Measurements from ENCODE around the gene ELOVL7. TPM values are rescaled to one million over a fixed set of nuclear protein-coding genes. Genes with fewer than 3 reads are reported as not detected.
"Not testable (repeated sequence)": the region's sequence is repeated elsewhere in the genome, so short reads cannot be mapped to it uniquely, and the experiment has no call there.

ELOVL7 gene
- total RNA-seq, 1 donor from 2014 or later = 5.5 TPM

GRCh38 chr5:60738461-60738860, 105.6 kb downstream of the ELOVL7 start:
- Mint-ChIP-seq H3K36me3 (no peaks in the 10 kb centered on the region), H3K4me3 (no peak overlapping the region), H3K27ac (no peak overlapping the region), H3K4me1 (no peaks in the 10 kb centered on the region), H3K9me3 (peaks cover 11% of the 10 kb centered on the region), H3K27me3 (ENCODE audit: insufficient read depth, low read depth) (peaks cover 2% of the 10 kb centered on the region)
- TF ChIP-seq CTCF (IDR thresholded peaks at IDR 0.05) (no peak), EZH2phosphoT487 (IDR thresholded peaks at IDR 0.05) (no peak), EZH2 (IDR thresholded peaks at IDR 0.05) (no peak)
- Histone ChIP-seq H4K20me1 (ENCODE audit: low read depth) (no peaks in the 10 kb centered on the region), H3K4me1 (no peaks in the 10 kb centered on the region), H3F3A (ENCODE audit: low read depth) (no peaks in the 10 kb centered on the region), H3K9ac (no peak overlapping the region), H3K27me3 (no peaks in the 10 kb centered on the region), H3K4me2 (no peak overlapping the region), H3K27ac (no peak overlapping the region), H3K36me3 (no peaks in the 10 kb centered on the region), H3K4me3 (no peak overlapping the region), H3K9me3 (ENCODE audit: low read depth) (no peaks in the 10 kb centered on the region), H3K79me2 (ENCODE audit: low read depth) (no peaks in the 10 kb centered on the region), H2AFZ (replicated peaks) (no peak overlapping the region)
- no peak for DNase-seq (ENCODE audit: low spot score)

DNA sequence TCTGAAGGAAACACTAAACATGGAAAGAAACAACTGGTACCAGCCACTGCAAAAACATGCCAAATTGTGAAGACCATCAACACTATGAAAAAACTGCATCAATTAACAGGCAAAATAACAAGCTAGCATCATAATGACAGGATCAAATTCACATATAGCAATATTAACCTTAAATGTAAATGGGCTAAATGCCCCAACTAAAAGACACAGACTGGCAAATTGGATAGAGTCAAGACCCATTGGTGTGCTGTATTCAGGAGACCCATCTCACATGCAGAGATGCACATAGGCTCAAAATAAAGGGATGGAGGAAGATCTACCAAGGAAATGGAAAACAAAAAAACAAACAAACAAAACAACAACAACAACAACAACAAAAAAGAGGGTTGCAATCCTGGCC, 113.2 kb downstream of the ELOVL7 start:
- not testable (repeated sequence) for H3K4me3 ChIP-seq; H3K4me1 ChIP-seq; H3K36me3 ChIP-seq; H3K9ac ChIP-seq; H3K27ac ChIP-seq; H3K9me3 Mint-ChIP-seq; H3K36me3 Mint-ChIP-seq; H3K9me3 ChIP-seq (ENCODE audit: low read depth); DNase-seq (ENCODE audit: low spot score); H3K4me3 Mint-ChIP-seq; H3K4me2 ChIP-seq; H2AFZ ChIP-seq (replicated peaks); H3K27me3 ChIP-seq; H4K20me1 ChIP-seq (ENCODE audit: low read depth); H3K27ac Mint-ChIP-seq; H3K79me2 ChIP-seq (ENCODE audit: low read depth); H3F3A ChIP-seq (ENCODE audit: low read depth); H3K27me3 Mint-ChIP-seq (ENCODE audit: insufficient read depth, low read depth); H3K4me1 Mint-ChIP-seq

DNA sequence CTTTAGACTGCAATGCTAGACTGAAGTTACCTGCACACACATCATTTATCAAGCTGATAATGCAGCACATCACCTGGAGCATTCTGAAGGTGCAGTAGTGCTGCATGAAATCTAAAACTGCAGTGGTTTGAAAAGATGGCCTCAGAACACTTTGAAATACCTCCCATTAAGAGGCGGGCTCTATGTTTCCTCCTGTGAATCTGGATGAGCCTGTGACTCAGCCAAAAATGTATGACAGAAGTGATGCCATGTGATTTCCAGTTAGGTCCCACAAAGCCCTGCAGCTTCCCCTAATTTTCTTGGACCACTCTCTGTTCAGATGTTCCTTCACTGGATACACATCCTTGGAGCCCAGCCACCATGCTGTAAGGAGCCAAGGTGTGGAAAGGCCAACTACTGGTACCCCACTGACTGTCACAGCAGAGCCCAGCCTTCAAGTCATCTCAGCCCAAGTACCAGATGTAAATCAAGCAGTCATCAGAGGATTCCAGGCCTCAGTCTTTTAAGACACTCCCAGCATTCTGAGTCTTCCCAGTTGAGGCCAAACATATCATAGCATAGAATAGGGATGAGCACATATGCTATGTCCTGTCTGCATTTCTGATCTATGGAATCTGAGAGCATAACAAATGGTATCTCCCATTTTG, 116.9 kb downstream of the ELOVL7 start:
- Histone ChIP-seq H4K20me1 (ENCODE audit: low read depth) (no peaks in the 10 kb centered on the region), H3K27me3 (no peaks in the 10 kb centered on the region), H3K4me3 (no peak overlapping the region), H3K4me2 (no peak overlapping the region), H3K9ac (no peak overlapping the region), H3K36me3 (no peaks in the 10 kb centered on the region), H3F3A (ENCODE audit: low read depth) (no peaks in the 10 kb centered on the region), H2AFZ (replicated peaks) (no peak overlapping the region), H3K79me2 (ENCODE audit: low read depth) (no peaks in the 10 kb centered on the region), H3K9me3 (ENCODE audit: low read depth) (no peaks in the 10 kb centered on the region), H3K27ac (no peak overlapping the region), H3K4me1 (no peaks in the 10 kb centered on the region)
- DNase-seq (ENCODE audit: low spot score) = no peak
- Mint-ChIP-seq H3K4me3 (no peak overlapping the region), H3K9me3 (no peaks in the 10 kb centered on the region), H3K36me3 (no peaks in the 10 kb centered on the region), H3K27me3 (ENCODE audit: insufficient read depth, low read depth) (peaks cover 4% of the 10 kb centered on the region), H3K4me1 (no peaks in the 10 kb centered on the region), H3K27ac (no peak overlapping the region)
- TF ChIP-seq EZH2phosphoT487 (IDR thresholded peaks at IDR 0.05) (no peak), EZH2 (IDR thresholded peaks at IDR 0.05) (no peak), CTCF (IDR thresholded peaks at IDR 0.05) (no peak)

- DNase-seq (ENCODE audit: low spot score) = no peak
- no peaks in the 10 kb centered on the region for H3K36me3 ChIP-seq
- Mint-ChIP-seq H3K27ac (no peak overlapping the region), H3K27me3 (ENCODE audit: insufficient read depth, low read depth) (no peaks in the 10 kb centered on the region), H3K36me3 (no peaks in the 10 kb centered on the region), H3K4me1 (no peaks in the 10 kb centered on the region), H3K4me3 (no peak overlapping the region), H3K9me3 (no peaks in the 10 kb centered on the region)
- no peak overlapping the region for H3K27ac ChIP-seq
- H3K79me2 ChIP-seq (ENCODE audit: low read depth) = no peaks in the 10 kb centered on the region
- H4K20me1 ChIP-seq (ENCODE audit: low read depth) = no peaks in the 10 kb centered on the region
- H2AFZ ChIP-seq (replicated peaks) = no peak overlapping the region
- no peak overlapping the region for H3K9ac ChIP-seq
- H3K4me1 ChIP-seq = no peaks in the 10 kb centered on the region
- no peaks in the 10 kb centered on the region for H3K27me3 ChIP-seq
- H3F3A ChIP-seq (ENCODE audit: low read depth) = no peaks in the 10 kb centered on the region
- H3K4me2 ChIP-seq = no peak overlapping the region
- no peaks in the 10 kb centered on the region for H3K9me3 ChIP-seq (ENCODE audit: low read depth)
- TF ChIP-seq EZH2phosphoT487 (IDR thresholded peaks at IDR 0.05) = no peak
- TF ChIP-seq CTCF (IDR thresholded peaks at IDR 0.05) = no peak
- no peak for TF ChIP-seq EZH2 (IDR thresholded peaks at IDR 0.05)
- H3K4me3 ChIP-seq = no peak overlapping the region
These were observed 119.9 kb downstream of the ELOVL7 start for GRCh38 chr5:60724126-60724525.

Measured in neural progenitor cell (in vitro differentiated cells).